Endodermal cell (in vitro differentiated cells): Measurements from ENCODE around the gene BTBD6. TPM values are rescaled to one million over a fixed set of nuclear protein-coding genes. Genes with fewer than 3 reads are reported as not detected.
A peak's percentile ranks its signal among the peaks of the same experiment; 100 is the strongest.
"Not testable (repeated sequence)": the region's sequence is repeated elsewhere in the genome, so short reads cannot be mapped to it uniquely, and the experiment has no call there.

Experiments used
- DNase-seq: peaks from one replicate; pipeline ENCODE4 v3.0.0-alpha.2; 2017
- H3K27ac ChIP-seq: 2 replicates; pipeline ENCODE4 v1.5.1; 2013; ENCODE audit warnings: mild to moderate bottlenecking, low read depth, low read length, moderate library complexity
- H3K27me3 ChIP-seq: 2 replicates; pipeline ENCODE4 v1.6.1; 2013; ENCODE audit warnings: mild to moderate bottlenecking, low read length, moderate library complexity; ENCODE audit not compliant: insufficient read depth, control insufficient read depth, poor library complexity, severe bottlenecking
- H3K36me3 ChIP-seq: 2 replicates; pipeline ENCODE4 v1.7.0; 2013; ENCODE audit warnings: mild to moderate bottlenecking, low read length, moderate library complexity; ENCODE audit not compliant: control insufficient read depth, insufficient read depth
- H3K4me1 ChIP-seq: one replicate; pipeline ENCODE4 v1.7.0; 2013; ENCODE audit warnings: low read length; ENCODE audit not compliant: control insufficient read depth, insufficient read depth
- H3K4me3 ChIP-seq: 2 replicates; pipeline ENCODE4 v1.5.1; 2013; ENCODE audit warnings: mild to moderate bottlenecking, low read length, moderate library complexity
- H3K9ac ChIP-seq: 2 replicates; pipeline ENCODE4 v1.6.1; 2013; ENCODE audit warnings: mild to moderate bottlenecking, low read length, moderate library complexity; ENCODE audit not compliant: poor library complexity, severe bottlenecking; ENCODE audit errors: extremely low read depth
- H3K9me3 ChIP-seq: 2 replicates; pipeline ENCODE4 v1.6.1; 2013; ENCODE audit warnings: mild to moderate bottlenecking, low read length, moderate library complexity; ENCODE audit not compliant: control insufficient read depth
- H3K27ac Mint-ChIP-seq: 2 replicates; pipeline ENCODE4 v1.8.0; 2020; ENCODE audit warnings: mixed read lengths
- H3K27me3 Mint-ChIP-seq: 2 replicates; pipeline ENCODE4 v1.8.0; 2021; ENCODE audit warnings: mild to moderate bottlenecking, mixed read lengths; ENCODE audit not compliant: insufficient read depth
- H3K36me3 Mint-ChIP-seq: 2 replicates; pipeline ENCODE4 v1.8.0; 2020; ENCODE audit warnings: low read depth, mixed read lengths
- H3K4me1 Mint-ChIP-seq: 2 replicates; pipeline ENCODE4 v1.8.0; 2020; ENCODE audit warnings: mixed read lengths
- H3K4me3 Mint-ChIP-seq: 2 replicates; pipeline ENCODE4 v1.8.0; 2020; ENCODE audit warnings: mild to moderate bottlenecking, moderate library complexity, mixed read lengths
- H3K9me3 Mint-ChIP-seq: 2 replicates; pipeline ENCODE4 v1.8.0; 2020; ENCODE audit warnings: mild to moderate bottlenecking, mixed read lengths
- WGBS, 2 experiments: methylation state at CpG; one replicate each; pipeline versions ENCODE4 v1.1.5 to v1.1.7; 2013; ENCODE audit warnings: missing lambda C conversion rate in 2 of 2, mixed read lengths in 1 of 2; ENCODE audit not compliant: insufficient coverage in 1 of 2, insufficient read length in 1 of 2; 5-methylcytosine and 5-hydroxymethylcytosine counted together
- total RNA-seq, 2 donors: library from RNA; stranded (reverse); fragmentation: NEBNext Ultra II Directional in 1 of 2; extraction: Animal tissue kit (Norgen Biotek cat#: 25700) in 1 of 2; gene quantifications; 2 replicates in 1 of 2; 3 replicates in 1 of 2; pipeline ENCODE4 v1.2.1, GENCODE V29; 2021
- TF ChIP-seq, protein P1 (sequence below): fragments of 200-600 bp; sonication (generic); conservative IDR thresholded peaks from 2 replicates; pipeline ENCODE4 v1.5.0; 2021; ENCODE audit warnings: antibody characterized with exemption, mild to moderate bottlenecking

Gene BTBD6
- total RNA-seq, 2 donors from 2014 or later = 21.8 to 26.9 TPM

DNA sequence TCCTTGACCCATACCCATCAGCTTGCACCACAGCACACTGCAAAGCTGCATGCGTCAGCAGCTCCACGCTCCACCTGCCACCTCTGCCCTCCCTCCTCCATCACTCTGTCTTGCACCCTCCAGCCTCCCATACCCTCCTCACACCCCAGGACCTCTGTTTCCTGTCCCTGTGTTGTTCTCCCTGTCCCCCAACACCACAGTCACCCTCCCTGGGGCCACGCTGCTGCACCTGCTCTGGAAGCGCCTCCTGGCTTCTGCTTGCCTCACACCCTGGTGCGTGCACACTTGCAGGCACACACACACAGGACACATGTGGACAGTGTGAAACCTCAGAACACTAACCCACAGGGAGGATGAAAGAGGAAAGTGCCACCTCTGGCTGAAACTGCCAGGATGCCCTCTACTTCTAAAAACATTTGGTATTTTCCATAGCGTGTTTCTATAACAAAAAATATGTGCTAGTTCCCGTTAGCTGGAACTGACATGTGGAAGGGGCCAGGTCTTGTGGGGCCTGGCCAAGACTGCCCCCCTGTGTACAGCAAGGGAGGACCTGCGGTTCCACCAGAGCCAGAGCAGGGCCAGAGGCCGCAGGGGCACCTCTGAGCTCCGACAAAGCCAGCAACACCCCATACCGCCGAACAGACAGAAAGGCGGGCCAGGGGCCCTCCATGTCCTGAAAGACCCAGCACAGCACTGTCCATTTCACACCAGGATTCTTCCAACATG, 42.5 kb downstream of the BTBD6 start:
- no peaks in the 10 kb centered on the region for H3K27me3 Mint-ChIP-seq
- Histone ChIP-seq H3K9me3 (no peaks in the 10 kb centered on the region), H3K4me1 (no peaks in the 10 kb centered on the region), H3K4me3 (no peak overlapping the region), H3K36me3 (no peaks in the 10 kb centered on the region), H3K27ac (no peak overlapping the region), H3K9ac (no peak overlapping the region), H3K27me3 (no peaks in the 10 kb centered on the region)
- no peaks in the 10 kb centered on the region for H3K4me1 Mint-ChIP-seq
- H3K4me3 Mint-ChIP-seq = no peak overlapping the region
- DNase-seq = no peak
- no peaks in the 10 kb centered on the region for H3K9me3 Mint-ChIP-seq
- H3K27ac Mint-ChIP-seq = no peak overlapping the region
- H3K36me3 Mint-ChIP-seq = no peaks in the 10 kb centered on the region
- WGBS, 2 experiments = 85 to 87% methylated on average over 11 to 13 of the region's 13 CpGs
- TF ChIP-seq, protein P1, sequence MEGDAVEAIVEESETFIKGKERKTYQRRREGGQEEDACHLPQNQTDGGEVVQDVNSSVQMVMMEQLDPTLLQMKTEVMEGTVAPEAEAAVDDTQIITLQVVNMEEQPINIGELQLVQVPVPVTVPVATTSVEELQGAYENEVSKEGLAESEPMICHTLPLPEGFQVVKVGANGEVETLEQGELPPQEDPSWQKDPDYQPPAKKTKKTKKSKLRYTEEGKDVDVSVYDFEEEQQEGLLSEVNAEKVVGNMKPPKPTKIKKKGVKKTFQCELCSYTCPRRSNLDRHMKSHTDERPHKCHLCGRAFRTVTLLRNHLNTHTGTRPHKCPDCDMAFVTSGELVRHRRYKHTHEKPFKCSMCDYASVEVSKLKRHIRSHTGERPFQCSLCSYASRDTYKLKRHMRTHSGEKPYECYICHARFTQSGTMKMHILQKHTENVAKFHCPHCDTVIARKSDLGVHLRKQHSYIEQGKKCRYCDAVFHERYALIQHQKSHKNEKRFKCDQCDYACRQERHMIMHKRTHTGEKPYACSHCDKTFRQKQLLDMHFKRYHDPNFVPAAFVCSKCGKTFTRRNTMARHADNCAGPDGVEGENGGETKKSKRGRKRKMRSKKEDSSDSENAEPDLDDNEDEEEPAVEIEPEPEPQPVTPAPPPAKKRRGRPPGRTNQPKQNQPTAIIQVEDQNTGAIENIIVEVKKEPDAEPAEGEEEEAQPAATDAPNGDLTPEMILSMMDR = peak; percentile 55

DNA sequence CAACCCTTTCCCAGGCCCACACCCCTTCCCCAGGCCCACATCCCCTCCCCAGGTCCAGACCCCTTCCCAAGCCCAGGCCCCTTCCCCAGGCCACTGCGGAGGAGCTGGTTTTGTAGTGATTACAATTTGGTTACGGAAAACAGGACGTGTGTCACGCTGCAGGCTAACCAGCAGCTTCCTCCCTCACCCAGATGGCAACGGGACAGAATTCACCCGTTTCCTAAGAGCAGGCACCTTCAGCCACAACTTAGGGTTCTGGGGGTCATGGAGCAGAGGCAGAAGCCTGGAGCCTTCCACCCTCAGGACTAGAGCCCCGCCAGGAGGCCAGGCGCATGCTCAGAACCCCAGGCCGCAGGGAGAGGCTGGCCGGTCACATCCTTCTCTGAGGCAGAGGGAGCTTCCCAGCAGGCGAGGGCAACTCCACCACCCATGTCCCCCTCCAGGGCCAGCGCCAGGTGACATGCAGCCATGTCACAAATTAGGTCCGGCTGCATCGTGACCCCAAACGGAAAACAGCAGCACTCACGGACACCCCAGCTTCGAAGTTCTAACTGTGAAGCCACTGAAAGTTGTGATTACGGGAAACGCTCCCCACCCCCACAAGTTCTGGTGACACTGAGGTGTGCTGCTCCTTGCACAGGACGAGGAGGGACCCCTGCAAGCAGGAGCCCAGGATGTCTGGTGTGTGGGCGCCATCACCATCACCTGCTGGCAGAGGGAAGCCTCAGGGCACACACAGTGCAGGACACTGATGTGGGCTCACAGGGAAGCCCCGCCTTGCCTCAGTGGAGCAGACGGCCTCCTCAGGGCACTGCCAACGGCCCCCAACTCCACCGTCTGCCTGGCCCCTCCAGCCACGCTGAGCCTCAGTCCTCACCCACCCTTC, 44.7 kb downstream of the BTBD6 start:
- DNase-seq = peak; percentile 34
- no peaks in the 10 kb centered on the region for H3K4me1 Mint-ChIP-seq
- 93 to 96% methylated on average over 21 to 26 of the region's 26 CpGs for WGBS, 2 experiments

DNA sequence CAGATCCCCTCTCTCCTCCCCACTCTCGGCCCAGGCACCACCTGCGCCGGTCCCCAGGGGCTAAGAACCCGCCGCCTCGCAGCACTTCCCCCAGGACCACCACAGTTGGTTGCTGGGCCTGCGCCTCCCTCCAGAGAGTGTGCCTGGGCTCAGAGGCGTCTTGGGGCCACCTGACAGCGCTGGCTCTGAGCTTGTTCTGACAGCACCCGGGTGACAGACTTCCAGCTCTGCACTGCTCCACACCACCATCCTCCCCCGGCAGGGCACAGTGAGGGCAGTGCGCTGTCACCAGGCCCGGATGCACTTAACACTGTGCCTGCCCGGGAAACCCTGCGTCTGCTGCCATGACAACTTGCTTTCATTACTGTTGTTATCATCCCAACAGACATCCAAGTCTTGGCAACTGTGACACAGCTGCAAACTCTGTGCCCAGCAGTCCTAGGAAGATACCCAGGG, 45.8 kb downstream of the BTBD6 start:
- Histone ChIP-seq H3K27ac (peak overlapping the region; percentile 70), H3K27me3 (no peaks in the 10 kb centered on the region), H3K9ac (no peak overlapping the region), H3K36me3 (no peaks in the 10 kb centered on the region), H3K4me1 (no peaks in the 10 kb centered on the region), H3K9me3 (no peaks in the 10 kb centered on the region), H3K4me3 (no peak overlapping the region)
- no peaks in the 10 kb centered on the region for H3K9me3 Mint-ChIP-seq
- no peak overlapping the region for H3K27ac Mint-ChIP-seq
- no peak overlapping the region for H3K4me3 Mint-ChIP-seq
- H3K36me3 Mint-ChIP-seq = peaks cover 8% of the 10 kb centered on the region
- no peaks in the 10 kb centered on the region for H3K4me1 Mint-ChIP-seq
- DNase-seq = no peak
- 80 to 93% methylated on average over 5 to 15 of the region's 15 CpGs for WGBS, 2 experiments
- no peaks in the 10 kb centered on the region for H3K27me3 Mint-ChIP-seq
- TF ChIP-seq, protein P1 = no peak

More for the DNA sequence above, 44.7 kb downstream of the BTBD6 start:
- no peak overlapping the region for H3K4me3 ChIP-seq
- no peak overlapping the region for H3K9ac ChIP-seq
- Mint-ChIP-seq H3K27me3 (no peaks in the 10 kb centered on the region), H3K27ac (no peak overlapping the region), H3K4me3 (no peak overlapping the region), H3K9me3 (no peaks in the 10 kb centered on the region), H3K36me3 (peaks cover 5% of the 10 kb centered on the region)
- H3K36me3 ChIP-seq = no peaks in the 10 kb centered on the region
- H3K9me3 ChIP-seq = no peaks in the 10 kb centered on the region
- H3K27me3 ChIP-seq = no peaks in the 10 kb centered on the region
- TF ChIP-seq, protein P1 = no peak
- no peak overlapping the region for H3K27ac ChIP-seq
- no peaks in the 10 kb centered on the region for H3K4me1 ChIP-seq

DNA sequence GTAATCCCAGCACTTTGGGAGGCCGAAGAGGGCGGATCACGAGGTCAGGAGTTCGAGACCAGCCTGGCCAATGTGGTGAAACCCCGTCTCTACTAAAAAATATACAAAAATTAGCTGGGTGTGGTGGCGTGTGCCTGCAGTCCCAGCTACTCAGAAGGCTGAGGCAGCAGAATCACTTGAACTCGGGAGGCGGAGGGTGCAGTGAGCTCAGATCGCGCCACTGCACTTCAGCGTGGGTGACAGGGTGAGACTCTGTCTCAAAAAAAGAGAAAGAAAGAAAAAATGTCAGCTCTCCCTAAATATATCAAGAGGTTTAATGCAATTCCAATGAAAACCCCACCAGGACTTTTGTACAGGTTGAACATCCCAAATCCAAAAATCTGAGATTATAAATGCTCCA, 49.0 kb downstream of the BTBD6 start:
- not testable (repeated sequence) for H3K36me3 Mint-ChIP-seq, H3K27me3 ChIP-seq, H3K27me3 Mint-ChIP-seq, H3K27ac ChIP-seq, H3K27ac Mint-ChIP-seq, H3K9me3 Mint-ChIP-seq, H3K4me3 Mint-ChIP-seq, H3K4me1 Mint-ChIP-seq, H3K4me1 ChIP-seq, H3K36me3 ChIP-seq, H3K9me3 ChIP-seq, H3K9ac ChIP-seq, H3K4me3 ChIP-seq, DNase-seq
- WGBS, 2 experiments = 97 to 98% methylated on average over 10 to 11 of the region's 11 CpGs
